ENCODE results near the gene LRFN5. TPM values are rescaled to one million over a fixed set of nuclear protein-coding genes. Genes with fewer than 3 reads are reported as not detected.

Gene LRFN5
- total RNA-seq, 1 experiment from 2014 or later: 1.3 TPM

DNA sequence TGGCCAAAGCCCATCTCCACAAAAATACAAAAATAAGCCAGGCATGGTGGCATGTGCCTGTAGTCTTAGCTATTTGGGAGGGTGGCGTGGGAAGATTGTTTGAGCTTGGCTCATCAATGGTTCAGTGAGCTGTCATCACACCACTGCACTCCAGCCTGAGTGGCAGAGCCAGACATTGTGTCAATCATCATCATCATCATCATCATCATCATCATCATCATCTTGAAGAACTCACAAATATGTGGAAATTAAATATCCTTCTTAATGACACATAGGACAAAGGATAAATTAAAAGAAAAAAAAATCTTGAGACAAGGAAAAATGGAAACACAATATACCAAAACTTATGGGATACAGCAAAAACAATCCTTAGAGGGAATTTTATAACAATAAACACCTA, 132.5 kb downstream of the LRFN5 start:
- no peak overlapping the region for H3K9ac ChIP-seq (ENCODE audit: extremely low read depth, insufficient read length, low read length)
- no peak overlapping the region for H3K27ac ChIP-seq (ENCODE audit: insufficient read length, low read depth, low read length)
- no peak overlapping the region for H3K4ac ChIP-seq (ENCODE audit: low read depth, low read length)
- no peak overlapping the region for H2BK20ac ChIP-seq (ENCODE audit: low read depth, low read length, poor library complexity, severe bottlenecking)
- no peak overlapping the region for H2AK5ac ChIP-seq (ENCODE audit: insufficient read length, low read length)
- no peaks in the 10 kb centered on the region for H3K4me1 ChIP-seq (ENCODE audit: insufficient read depth, low read length)
- no peaks in the 10 kb centered on the region for H3K4me1 Mint-ChIP-seq
- no peak for DNase-seq
- no peaks in the 10 kb centered on the region for H3K9me3 ChIP-seq (ENCODE audit: control insufficient read depth, low read depth, low read length)
- peaks cover 0 to 9% (median 2%) of the 10 kb centered on the region in 3 experiments; a peak in 4 of 7 replicates for H3K36me3 Mint-ChIP-seq (ENCODE audit: insufficient read depth in 1 of 3, low read depth in 3 of 3)
- H2BK15ac ChIP-seq (ENCODE audit: low read depth, low read length): no peak overlapping the region
- H3K27me3 Mint-ChIP-seq (ENCODE audit: low read depth): no peaks in the 10 kb centered on the region
- no peaks in the 10 kb centered on the region for H3K79me2 ChIP-seq (ENCODE audit: insufficient read depth, low read length)
- H3K23me2 ChIP-seq (ENCODE audit: insufficient read length, low read depth, low read length, poor library complexity, severe bottlenecking): no peaks in the 10 kb centered on the region
- H3K18ac ChIP-seq (ENCODE audit: insufficient read length, low read depth, low read length): no peak overlapping the region
- no peak overlapping the region for H3K14ac ChIP-seq (ENCODE audit: insufficient read depth, low read length)
- H2BK12ac ChIP-seq (ENCODE audit: insufficient read length, low read depth, low read length): no peak overlapping the region
- TF ChIP-seq, protein P1, sequence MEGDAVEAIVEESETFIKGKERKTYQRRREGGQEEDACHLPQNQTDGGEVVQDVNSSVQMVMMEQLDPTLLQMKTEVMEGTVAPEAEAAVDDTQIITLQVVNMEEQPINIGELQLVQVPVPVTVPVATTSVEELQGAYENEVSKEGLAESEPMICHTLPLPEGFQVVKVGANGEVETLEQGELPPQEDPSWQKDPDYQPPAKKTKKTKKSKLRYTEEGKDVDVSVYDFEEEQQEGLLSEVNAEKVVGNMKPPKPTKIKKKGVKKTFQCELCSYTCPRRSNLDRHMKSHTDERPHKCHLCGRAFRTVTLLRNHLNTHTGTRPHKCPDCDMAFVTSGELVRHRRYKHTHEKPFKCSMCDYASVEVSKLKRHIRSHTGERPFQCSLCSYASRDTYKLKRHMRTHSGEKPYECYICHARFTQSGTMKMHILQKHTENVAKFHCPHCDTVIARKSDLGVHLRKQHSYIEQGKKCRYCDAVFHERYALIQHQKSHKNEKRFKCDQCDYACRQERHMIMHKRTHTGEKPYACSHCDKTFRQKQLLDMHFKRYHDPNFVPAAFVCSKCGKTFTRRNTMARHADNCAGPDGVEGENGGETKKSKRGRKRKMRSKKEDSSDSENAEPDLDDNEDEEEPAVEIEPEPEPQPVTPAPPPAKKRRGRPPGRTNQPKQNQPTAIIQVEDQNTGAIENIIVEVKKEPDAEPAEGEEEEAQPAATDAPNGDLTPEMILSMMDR (conservative IDR thresholded peaks at IDR 0.05): no peak
- H2AFZ ChIP-seq (ENCODE audit: low read length): no peak overlapping the region
- H3K56ac ChIP-seq (ENCODE audit: insufficient read length, low read depth, low read length): no peak overlapping the region
- WGBS (ENCODE audit: extremely low coverage, insufficient read length, low lambda C conversion rate): no CpG with 5 or more reads among the region's 1 CpG
- no peak overlapping the region for H3K27ac Mint-ChIP-seq
- H2BK120ac ChIP-seq (ENCODE audit: low read depth, low read length, poor library complexity, severe bottlenecking): no peak overlapping the region
- H3K9me3 Mint-ChIP-seq: peaks cover 19 to 20% of the 10 kb centered on the region in 2 experiments; a peak in 4 of 5 replicates
- H4K20me1 ChIP-seq (ENCODE audit: control insufficient read depth, insufficient read depth, insufficient read length): no peaks in the 10 kb centered on the region
- H3K4me2 ChIP-seq (ENCODE audit: insufficient read depth, insufficient read length, low read length): no peak overlapping the region
- H4K91ac ChIP-seq (ENCODE audit: insufficient read length, low read depth, low read length): no peak overlapping the region
- no peak overlapping the region for H2BK5ac ChIP-seq (ENCODE audit: insufficient read length, low read length)
- H3T11ph ChIP-seq (ENCODE audit: low read length): no peak overlapping the region
- no peaks in the 10 kb centered on the region for H3K79me1 ChIP-seq (ENCODE audit: insufficient read depth, low read depth, low read length, poor library complexity, severe bottlenecking)
- H3K23ac ChIP-seq (ENCODE audit: insufficient read length, low read depth, low read length): no peak overlapping the region
- no peak overlapping the region for H4K5ac ChIP-seq (ENCODE audit: insufficient read length, low read depth, low read length)
- H3K27me3 ChIP-seq (ENCODE audit: insufficient read depth, low read length): no peaks in the 10 kb centered on the region
- H3K4me3 Mint-ChIP-seq: no peak overlapping the region
- H4K8ac ChIP-seq (replicated peaks; ENCODE audit: insufficient read length, low read depth, low read length): no peak overlapping the region
